ENCODE results near the gene GPR146. TPM values are rescaled to one million over a fixed set of nuclear protein-coding genes. Genes with fewer than 3 reads are reported as not detected.

GPR146 gene
- total RNA-seq, 1 experiment from 2014 or later: 0.92 TPM

DNA sequence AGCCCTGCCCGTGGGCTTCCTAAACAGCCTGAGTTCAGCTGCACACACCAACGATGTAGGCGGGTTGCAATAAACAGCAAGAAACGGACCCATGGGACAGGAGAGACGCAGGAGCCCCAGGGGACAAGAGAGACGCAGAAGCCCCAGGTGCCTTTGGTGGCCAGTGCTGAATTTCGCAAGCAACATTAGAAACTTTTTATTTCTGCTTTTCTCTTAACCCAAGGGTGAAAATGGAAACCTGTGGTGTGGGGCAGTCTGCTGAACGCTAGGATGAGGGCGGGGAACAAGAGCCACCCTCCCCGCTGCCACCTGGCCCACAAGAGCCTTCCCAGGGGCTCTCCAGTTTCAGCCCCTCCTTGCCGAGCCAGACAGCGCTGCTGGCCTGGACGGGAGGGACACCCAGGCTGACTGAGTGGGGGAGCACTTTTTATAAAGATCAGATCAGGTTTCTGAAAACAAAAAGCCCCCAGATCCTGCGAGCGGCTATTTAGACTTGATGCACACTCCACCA, 20.0 kb upstream of the GPR146 start:
- no peak for ATAC-seq
- POLR2A ChIA-PET: no interaction called here
- Mint-ChIP-seq H3K9me3 (no peaks in the 10 kb centered on the region), H3K27ac (no peak overlapping the region), H3K4me1 (peaks cover 7% of the 10 kb centered on the region; the same call in 1 of the 2 replicates), H3K4me3 (no peak overlapping the region), H3K27me3 (ENCODE audit: low read depth) (no peaks in the 10 kb centered on the region), H3K36me3 (peaks cover 3% of the 10 kb centered on the region; the same call in 1 of the 2 replicates)
- no peak for DNase-seq (ENCODE audit: low spot score)
- CTCF ChIA-PET: interaction anchor here (1.4 kb wide), 1 partner anchor 20 kb away, joined by 4 read pairs; the partner anchor contains the start of gene GPR146
- TF ChIP-seq SMAD3 (CRISPR knock-in tag; IDR thresholded peaks at IDR 0.05; ENCODE audit: borderline replicate concordance) (no peak), NR3C1 (CRISPR knock-in tag; conservative IDR thresholded peaks at IDR 0.05; ENCODE audit: low read depth) (no peak), FOXJ3 (CRISPR knock-in tag; IDR thresholded peaks at IDR 0.05; ENCODE audit: borderline replicate concordance) (no peak), IRF2 (CRISPR knock-in tag; IDR thresholded peaks at IDR 0.05; ENCODE audit: borderline replicate concordance, low read depth) (no peak)
- TF ChIP-seq, protein P1, sequence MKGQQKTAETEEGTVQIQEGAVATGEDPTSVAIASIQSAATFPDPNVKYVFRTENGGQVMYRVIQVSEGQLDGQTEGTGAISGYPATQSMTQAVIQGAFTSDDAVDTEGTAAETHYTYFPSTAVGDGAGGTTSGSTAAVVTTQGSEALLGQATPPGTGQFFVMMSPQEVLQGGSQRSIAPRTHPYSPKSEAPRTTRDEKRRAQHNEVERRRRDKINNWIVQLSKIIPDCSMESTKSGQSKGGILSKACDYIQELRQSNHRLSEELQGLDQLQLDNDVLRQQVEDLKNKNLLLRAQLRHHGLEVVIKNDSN (CRISPR knock-in tag; IDR thresholded peaks at IDR 0.05): no peak
- TF ChIP-seq, protein P2, sequence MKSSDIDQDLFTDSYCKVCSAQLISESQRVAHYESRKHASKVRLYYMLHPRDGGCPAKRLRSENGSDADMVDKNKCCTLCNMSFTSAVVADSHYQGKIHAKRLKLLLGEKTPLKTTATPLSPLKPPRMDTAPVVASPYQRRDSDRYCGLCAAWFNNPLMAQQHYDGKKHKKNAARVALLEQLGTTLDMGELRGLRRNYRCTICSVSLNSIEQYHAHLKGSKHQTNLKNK (CRISPR knock-in tag; IDR thresholded peaks at IDR 0.05): no peak

DNA sequence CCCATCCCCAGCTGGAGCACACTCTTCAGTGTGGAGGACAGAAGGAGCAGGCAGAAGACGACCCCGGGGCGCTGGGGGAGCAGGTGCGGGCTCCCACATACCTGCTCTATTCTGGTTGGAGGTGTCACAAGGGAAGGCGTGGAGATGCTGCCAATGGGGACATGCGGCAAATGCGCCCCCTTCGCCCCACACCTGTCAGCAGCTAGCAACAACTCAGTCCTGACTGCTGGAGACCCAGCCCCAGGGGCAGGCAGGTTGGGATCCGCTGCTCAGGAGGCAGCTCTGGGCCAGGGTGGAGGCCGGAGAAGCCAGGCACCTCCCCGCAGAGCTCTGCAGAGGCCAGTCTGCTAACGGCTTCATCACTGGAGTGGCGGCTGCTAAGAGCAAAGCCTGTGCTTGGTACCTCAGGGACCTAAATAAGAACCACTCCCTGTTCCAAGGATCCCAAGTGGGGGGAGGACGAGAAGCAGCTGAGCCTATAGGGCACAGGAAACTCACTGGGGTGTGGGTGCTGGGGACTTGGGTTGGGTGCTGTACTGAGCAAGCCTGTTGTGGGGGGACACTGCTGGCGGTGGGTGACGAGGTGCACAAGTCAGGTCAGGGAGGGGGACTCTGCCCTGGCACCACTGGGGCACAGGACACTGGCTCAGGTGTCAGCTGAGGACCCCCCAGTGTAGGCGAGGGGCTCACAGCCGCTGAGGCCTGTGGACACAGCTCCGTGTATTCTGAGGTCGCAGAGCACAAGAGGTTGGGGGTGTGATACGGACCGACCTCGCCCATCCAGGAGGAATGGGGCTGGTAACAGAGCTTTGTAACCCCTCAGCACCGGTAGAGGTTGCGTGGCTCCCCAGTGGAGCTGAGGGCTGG, 19.2 kb upstream of the GPR146 start:
- H3K4me3 Mint-ChIP-seq: no peak overlapping the region
- ATAC-seq: no peak

More for the DNA sequence above, 19.2 kb upstream of the GPR146 start:
- ChIA-PET CTCF (interaction anchor here (0.6 to 3.1 kb wide), 6 partner anchors 19 to 158 kb away, joined by 3 to 22 read pairs (median 4); partner anchors contain the start of gene GPR146), POLR2A (no interaction called here)
- H3K4me1 Mint-ChIP-seq: peaks cover 7% of the 10 kb centered on the region; the same call in 1 of the 2 replicates
- no peak overlapping the region for H3K27ac Mint-ChIP-seq
- no peaks in the 10 kb centered on the region for H3K27me3 Mint-ChIP-seq (ENCODE audit: low read depth)
- TF ChIP-seq NFATC4 (CRISPR knock-in tag; IDR thresholded peaks at IDR 0.05): no peak
- TF ChIP-seq, protein P3, sequence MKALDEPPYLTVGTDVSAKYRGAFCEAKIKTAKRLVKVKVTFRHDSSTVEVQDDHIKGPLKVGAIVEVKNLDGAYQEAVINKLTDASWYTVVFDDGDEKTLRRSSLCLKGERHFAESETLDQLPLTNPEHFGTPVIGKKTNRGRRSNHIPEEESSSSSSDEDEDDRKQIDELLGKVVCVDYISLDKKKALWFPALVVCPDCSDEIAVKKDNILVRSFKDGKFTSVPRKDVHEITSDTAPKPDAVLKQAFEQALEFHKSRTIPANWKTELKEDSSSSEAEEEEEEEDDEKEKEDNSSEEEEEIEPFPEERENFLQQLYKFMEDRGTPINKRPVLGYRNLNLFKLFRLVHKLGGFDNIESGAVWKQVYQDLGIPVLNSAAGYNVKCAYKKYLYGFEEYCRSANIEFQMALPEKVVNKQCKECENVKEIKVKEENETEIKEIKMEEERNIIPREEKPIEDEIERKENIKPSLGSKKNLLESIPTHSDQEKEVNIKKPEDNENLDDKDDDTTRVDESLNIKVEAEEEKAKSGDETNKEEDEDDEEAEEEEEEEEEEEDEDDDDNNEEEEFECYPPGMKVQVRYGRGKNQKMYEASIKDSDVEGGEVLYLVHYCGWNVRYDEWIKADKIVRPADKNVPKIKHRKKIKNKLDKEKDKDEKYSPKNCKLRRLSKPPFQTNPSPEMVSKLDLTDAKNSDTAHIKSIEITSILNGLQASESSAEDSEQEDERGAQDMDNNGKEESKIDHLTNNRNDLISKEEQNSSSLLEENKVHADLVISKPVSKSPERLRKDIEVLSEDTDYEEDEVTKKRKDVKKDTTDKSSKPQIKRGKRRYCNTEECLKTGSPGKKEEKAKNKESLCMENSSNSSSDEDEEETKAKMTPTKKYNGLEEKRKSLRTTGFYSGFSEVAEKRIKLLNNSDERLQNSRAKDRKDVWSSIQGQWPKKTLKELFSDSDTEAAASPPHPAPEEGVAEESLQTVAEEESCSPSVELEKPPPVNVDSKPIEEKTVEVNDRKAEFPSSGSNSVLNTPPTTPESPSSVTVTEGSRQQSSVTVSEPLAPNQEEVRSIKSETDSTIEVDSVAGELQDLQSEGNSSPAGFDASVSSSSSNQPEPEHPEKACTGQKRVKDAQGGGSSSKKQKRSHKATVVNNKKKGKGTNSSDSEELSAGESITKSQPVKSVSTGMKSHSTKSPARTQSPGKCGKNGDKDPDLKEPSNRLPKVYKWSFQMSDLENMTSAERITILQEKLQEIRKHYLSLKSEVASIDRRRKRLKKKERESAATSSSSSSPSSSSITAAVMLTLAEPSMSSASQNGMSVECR (CRISPR knock-in tag; IDR thresholded peaks at IDR 0.05; ENCODE audit: borderline replicate concordance): no peak
- no peak for TF ChIP-seq ZNF416 (CRISPR knock-in tag; IDR thresholded peaks at IDR 0.05)
- no peak for TF ChIP-seq ZNF423 (CRISPR knock-in tag; IDR thresholded peaks at IDR 0.05)
- TF ChIP-seq, protein P4, sequence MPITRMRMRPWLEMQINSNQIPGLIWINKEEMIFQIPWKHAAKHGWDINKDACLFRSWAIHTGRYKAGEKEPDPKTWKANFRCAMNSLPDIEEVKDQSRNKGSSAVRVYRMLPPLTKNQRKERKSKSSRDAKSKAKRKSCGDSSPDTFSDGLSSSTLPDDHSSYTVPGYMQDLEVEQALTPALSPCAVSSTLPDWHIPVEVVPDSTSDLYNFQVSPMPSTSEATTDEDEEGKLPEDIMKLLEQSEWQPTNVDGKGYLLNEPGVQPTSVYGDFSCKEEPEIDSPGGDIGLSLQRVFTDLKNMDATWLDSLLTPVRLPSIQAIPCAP (CRISPR knock-in tag; IDR thresholded peaks at IDR 0.05): no peak
- TF ChIP-seq CREM (CRISPR knock-in tag; IDR thresholded peaks at IDR 0.05): no peak
- TF ChIP-seq NR1H2 (CRISPR knock-in tag; IDR thresholded peaks at IDR 0.05): no peak
- TF ChIP-seq, protein P5, sequence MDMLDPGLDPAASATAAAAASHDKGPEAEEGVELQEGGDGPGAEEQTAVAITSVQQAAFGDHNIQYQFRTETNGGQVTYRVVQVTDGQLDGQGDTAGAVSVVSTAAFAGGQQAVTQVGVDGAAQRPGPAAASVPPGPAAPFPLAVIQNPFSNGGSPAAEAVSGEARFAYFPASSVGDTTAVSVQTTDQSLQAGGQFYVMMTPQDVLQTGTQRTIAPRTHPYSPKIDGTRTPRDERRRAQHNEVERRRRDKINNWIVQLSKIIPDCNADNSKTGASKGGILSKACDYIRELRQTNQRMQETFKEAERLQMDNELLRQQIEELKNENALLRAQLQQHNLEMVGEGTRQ (CRISPR knock-in tag; IDR thresholded peaks at IDR 0.05): no peak
- TF ChIP-seq, protein P6, sequence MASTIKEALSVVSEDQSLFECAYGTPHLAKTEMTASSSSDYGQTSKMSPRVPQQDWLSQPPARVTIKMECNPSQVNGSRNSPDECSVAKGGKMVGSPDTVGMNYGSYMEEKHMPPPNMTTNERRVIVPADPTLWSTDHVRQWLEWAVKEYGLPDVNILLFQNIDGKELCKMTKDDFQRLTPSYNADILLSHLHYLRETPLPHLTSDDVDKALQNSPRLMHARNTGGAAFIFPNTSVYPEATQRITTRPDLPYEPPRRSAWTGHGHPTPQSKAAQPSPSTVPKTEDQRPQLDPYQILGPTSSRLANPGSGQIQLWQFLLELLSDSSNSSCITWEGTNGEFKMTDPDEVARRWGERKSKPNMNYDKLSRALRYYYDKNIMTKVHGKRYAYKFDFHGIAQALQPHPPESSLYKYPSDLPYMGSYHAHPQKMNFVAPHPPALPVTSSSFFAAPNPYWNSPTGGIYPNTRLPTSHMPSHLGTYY (CRISPR knock-in tag; IDR thresholded peaks at IDR 0.05): no peak
- no peak for TF ChIP-seq SMAD4 (CRISPR knock-in tag; IDR thresholded peaks at IDR 0.05)
- TF ChIP-seq ZNF263 (CRISPR knock-in tag; IDR thresholded peaks at IDR 0.05; ENCODE audit: low read depth): no peak
- H3K9me3 Mint-ChIP-seq: no peaks in the 10 kb centered on the region
- DNase-seq (ENCODE audit: low spot score): no peak
- H3K36me3 Mint-ChIP-seq: peaks cover 3% of the 10 kb centered on the region; the same call in 1 of the 2 replicates
